ENCODE measurements around the gene UBE2G2. TPM values are rescaled to one million over a fixed set of nuclear protein-coding genes. Genes with fewer than 3 reads are reported as not detected.

Gene UBE2G2
- total and polyA plus RNA-seq, 2 of the 4 experiments (the other 2 are of a cell fraction) = 65.4 to 91.7 TPM

GRCh38 chr21:44778983-44779382, 22.6 kb downstream of the UBE2G2 start:
- TF ChIP-seq BHLHE40 (IDR thresholded peaks at IDR 0.05; ENCODE audit: low read depth, low read length) = no peak
- TF ChIP-seq MXI1 (IDR thresholded peaks at IDR 0.05; ENCODE audit: borderline replicate concordance, low read depth, low read length) = no peak
- TF ChIP-seq MAFK (IDR thresholded peaks at IDR 0.05; ENCODE audit: low read depth, low read length) = no peak
- TF ChIP-seq FOS (IDR thresholded peaks at IDR 0.05; ENCODE audit: low read depth, low read length) = no peak
- no peak for TF ChIP-seq CEBPB (IDR thresholded peaks at IDR 0.05; ENCODE audit: low read depth, low read length)
- no peak for TF ChIP-seq NFE2L2 (IDR thresholded peaks at IDR 0.05; ENCODE audit: low read depth, low read length)
- no peak for TF ChIP-seq CTCF (conservative IDR thresholded peaks at IDR 0.05; ENCODE audit: low read depth, low read length)
- no peak for TF ChIP-seq POLR2A (IDR thresholded peaks at IDR 0.05; ENCODE audit: low read depth, low read length)
- TF ChIP-seq RFX5 (IDR thresholded peaks at IDR 0.05; ENCODE audit: low read depth, low read length) = no peak
- no peak for TF ChIP-seq SMC3 (IDR thresholded peaks at IDR 0.05; ENCODE audit: low read depth, low read length)
- TF ChIP-seq MAZ (IDR thresholded peaks at IDR 0.05; ENCODE audit: borderline replicate concordance, low read depth, low read length) = no peak
- Histone ChIP-seq H2BK120ac (ENCODE audit: low read depth, low read length) (no peak overlapping the region), H3K27me3 (ENCODE audit: control insufficient read depth, insufficient read depth, low read length) (no peaks in the 10 kb centered on the region), H3K9ac (ENCODE audit: low read depth, low read length) (no peak overlapping the region), H3K14ac (replicated peaks; ENCODE audit: low read depth, low read length) (no peak overlapping the region), H3K4me2 (ENCODE audit: low read depth, low read length) (no peak overlapping the region), H2BK15ac (ENCODE audit: low read depth, low read length) (no peak overlapping the region), H3K36me3 (ENCODE audit: control insufficient read depth, insufficient read depth, low read length) (peaks cover 28% of the 10 kb centered on the region), H4K5ac (ENCODE audit: low read depth, low read length) (no peak overlapping the region), H3K27ac (ENCODE audit: insufficient read depth, low read length) (no peak overlapping the region), H2BK20ac (ENCODE audit: low read depth, low read length) (no peak overlapping the region), H2AK5ac (ENCODE audit: low read depth, low read length) (no peak overlapping the region), H4K8ac (ENCODE audit: low read depth in 2 of 2, low read length in 2 of 2) (no peak overlapping the region), H2BK5ac (ENCODE audit: low read depth, low read length, poor library complexity, severe bottlenecking) (no peak overlapping the region), H2AFZ (replicated peaks; ENCODE audit: low read length, poor library complexity) (no peak overlapping the region), H3K4ac (ENCODE audit: low read depth, low read length) (no peak overlapping the region), H3K4me3 (ENCODE audit: insufficient read depth, low read depth, low read length) (no peak overlapping the region), H3K23ac (ENCODE audit: low read depth, low read length) (no peak overlapping the region), H2AK9ac (replicated peaks; ENCODE audit: low read depth, low read length, poor library complexity) (no peak overlapping the region), H3K9me3 (ENCODE audit: control insufficient read depth, insufficient read depth, low read length) (no peaks in the 10 kb centered on the region), H3K4me1 (ENCODE audit: control insufficient read depth, insufficient read depth, low read length) (0 out of 2 replicates have a peak, but pooled peaks cover 2% of the 10 kb centered on the region), H3K9me1 (ENCODE audit: insufficient read depth, low read length) (peaks cover 6% of the 10 kb centered on the region; the same call in 1 of the 2 replicates), H3K18ac (ENCODE audit: low read depth, low read length) (no peak overlapping the region), H4K20me1 (ENCODE audit: insufficient read depth, low read length) (peaks cover 13% of the 10 kb centered on the region), H3K79me1 (ENCODE audit: low read depth in 1 of 2, low read length in 2 of 2) (peaks cover 34 to 36% of the 10 kb centered on the region in 2 experiments), H4K91ac (ENCODE audit: insufficient read depth, low read depth, low read length) (no peak overlapping the region), H3K56ac (ENCODE audit: extremely low read depth, insufficient read depth, low read length) (no peak overlapping the region)
- dilution Hi-C loops (cut with HindIII; ENCODE audit: low sequenced_read_pairs, unreplicated experiment) (no loop called here), in situ Hi-C loops (cut with MboI; ENCODE audit: low sequenced_read_pairs) (no loop called here), intact Hi-C loops (cut with micrococcal nuclease) (no loop called here)
- ChIA-PET CTCF (interaction anchor here (1.4 kb wide), 1 partner anchor 14 kb away, joined by 3 read pairs; no protein-coding TSS in a partner anchor), POLR2A (ENCODE audit: unreplicated experiment) (no interaction called here)
- BruUV-seq (replicated peaks) = no TSS peak
- 98% methylated on average over 5 of the region's 6 CpGs; no CpG with 5 or more reads in 1 of the 2 experiments for WGBS, 2 experiments (ENCODE audit: extremely low coverage in 2 of 2, insufficient read length in 1 of 2)
- ATAC-seq (ENCODE audit: low read depth) (no peak), DNase-seq (no peak)
